Stromal cell of bone marrow (primary cell): ENCODE measurements around the gene SIRT2.
"Not testable (repeated sequence)": the region's sequence is repeated elsewhere in the genome, so short reads cannot be mapped to it uniquely, and the experiment has no call there.

Experiments
- DNase-seq: peaks from one replicate; pipeline ENCODE4 v3.0.0-alpha.2; 2012; ENCODE audit warnings: low read depth

The SIRT2 gene

GRCh38 chr19:38829203-38829602, 70.2 kb downstream of the SIRT2 start:
- DNase-seq = not testable (repeated sequence)
